GM23338 (cell line): ENCODE measurements around the gene NME3. TPM values are rescaled to one million over a fixed set of nuclear protein-coding genes. Genes with fewer than 3 reads are reported as not detected.

ENCODE experiments used
- ATAC-seq: fragments of 200-7000 bp; cut with Tn5 transposase; 3 replicates; pipeline ENCODE4 v1.9.1; 2020
- DNase-seq: peaks from one replicate; pipeline ENCODE4 v3.0.0-alpha.2; 2015; ENCODE audit warnings: low spot score
- H2AFZ ChIP-seq: fragments of 200-600 bp; sonication (generic); 2 replicates; pipeline ENCODE4 v1.8.0; 2016; ENCODE audit warnings: antibody characterized with exemption, mild to moderate bottlenecking, moderate library complexity
- H3F3A ChIP-seq: fragments of 200-600 bp; sonication (generic); replicated peaks from 2 replicates; pipeline ENCODE4 v1.8.0; 2017; ENCODE audit warnings: antibody characterized with exemption, mixed run types, low read depth
- H3K27ac ChIP-seq: fragments of 200-600 bp; sonication (generic); 2 replicates; pipeline ENCODE4 v1.6.1; 2016; ENCODE audit warnings: low read depth
- H3K27me3 ChIP-seq: fragments of 200-600 bp; sonication (generic); 2 replicates; pipeline ENCODE4 v1.8.0; 2016; ENCODE audit warnings: mild to moderate bottlenecking, mixed run types, moderate library complexity; ENCODE audit not compliant: insufficient read depth
- H3K36me3 ChIP-seq: fragments of 200-600 bp; sonication (generic); 2 replicates; pipeline ENCODE4 v1.8.0; 2016; ENCODE audit warnings: mild to moderate bottlenecking; ENCODE audit not compliant: insufficient read depth
- H3K4me1 ChIP-seq: fragments of 200-600 bp; sonication (generic); 2 replicates; pipeline ENCODE4 v1.8.0; 2016; ENCODE audit warnings: mild to moderate bottlenecking, moderate library complexity; ENCODE audit not compliant: insufficient read depth
- H3K4me2 ChIP-seq: fragments of 200-600 bp; sonication (generic); 2 replicates; pipeline ENCODE4 v1.7.1; 2017; ENCODE audit warnings: mixed run types
- H3K4me3 ChIP-seq: fragments of 200-600 bp; sonication (generic); 2 replicates; pipeline ENCODE4 v1.6.1; 2016; ENCODE audit warnings: mixed run types
- H3K79me2 ChIP-seq: fragments of 200-600 bp; sonication (generic); replicated peaks from 2 replicates; pipeline ENCODE4 v1.8.0; 2017; ENCODE audit warnings: mild to moderate bottlenecking; ENCODE audit not compliant: insufficient read depth
- H3K9me2 ChIP-seq: fragments of 200-600 bp; sonication (generic); 2 replicates; pipeline ENCODE4 v1.8.0; 2017; ENCODE audit not compliant: insufficient read depth
- H4K20me1 ChIP-seq: fragments of 200-600 bp; sonication (generic); replicated peaks from 2 replicates; pipeline ENCODE4 v1.8.0; 2017; ENCODE audit warnings: mild to moderate bottlenecking; ENCODE audit not compliant: insufficient read depth
- H3K27ac Mint-ChIP-seq: 2 replicates; pipeline ENCODE4 v1.8.0; 2020; ENCODE audit warnings: inconsistent platforms, mild to moderate bottlenecking, moderate library complexity, mixed read lengths
- H3K27me3 Mint-ChIP-seq: 3 replicates; pipeline ENCODE4 v1.8.0; 2022; ENCODE audit warnings: low read depth, mild to moderate bottlenecking, moderate library complexity, mixed read lengths, inconsistent platforms; ENCODE audit not compliant: insufficient read depth, poor library complexity
- H3K36me3 Mint-ChIP-seq: 3 replicates; pipeline ENCODE4 v1.8.0; 2021; ENCODE audit warnings: low read depth, mild to moderate bottlenecking, inconsistent platforms, moderate library complexity, mixed read lengths
- H3K4me1 Mint-ChIP-seq: 3 replicates; pipeline ENCODE4 v1.8.0; 2020; ENCODE audit warnings: mild to moderate bottlenecking, inconsistent platforms, mixed read lengths
- H3K4me3 Mint-ChIP-seq: 3 replicates; pipeline ENCODE4 v1.8.0; 2021; ENCODE audit warnings: moderate library complexity, mild to moderate bottlenecking, inconsistent platforms, mixed read lengths
- H3K9me3 Mint-ChIP-seq: 3 replicates; pipeline ENCODE4 v1.8.0; 2020; ENCODE audit warnings: moderate library complexity, mild to moderate bottlenecking, inconsistent platforms, mixed read lengths
- CREB1 ChIP-seq: fragments of 250-450 bp; sonication (Bioruptor Pico); IDR thresholded peaks from 2 replicates; pipeline ENCODE4 v1.5.0; 2020; ENCODE audit warnings: low read depth, mild to moderate bottlenecking, moderate library complexity
- EZH2 ChIP-seq: fragments of 200-600 bp; sonication (generic); IDR thresholded peaks from one replicate; pipeline ENCODE4 v1.8.0; 2017; ENCODE audit warnings: antibody characterized with exemption, mild to moderate bottlenecking, low read depth; ENCODE audit not compliant: unreplicated experiment
- EZH2phosphoT487 ChIP-seq: fragments of 200-600 bp; sonication (generic); IDR thresholded peaks from one replicate; pipeline ENCODE4 v1.8.1; 2018; ENCODE audit warnings: antibody characterized with exemption; ENCODE audit not compliant: unreplicated experiment
- JUNB ChIP-seq: IDR thresholded peaks from one replicate; pipeline ENCODE4 v1.6.1; 2016; ENCODE audit warnings: antibody characterized with exemption; ENCODE audit not compliant: unreplicated experiment
- NANOG ChIP-seq: IDR thresholded peaks from 2 replicates; pipeline ENCODE4 v1.6.1; 2016; ENCODE audit warnings: antibody characterized with exemption, borderline replicate concordance
- POLR2AphosphoS5 ChIP-seq: IDR thresholded peaks from 2 replicates; pipeline ENCODE4 v1.6.1; 2016; ENCODE audit warnings: antibody characterized with exemption, low read depth
- ZNF114 ChIP-seq: fragments of 250-450 bp; sonication (Bioruptor Pico); IDR thresholded peaks from 2 replicates; pipeline ENCODE4 v1.5.0; 2020; ENCODE audit warnings: mild to moderate bottlenecking, moderate library complexity
- ZNF331 ChIP-seq: fragments of 250-450 bp; sonication (Bioruptor Pico); IDR thresholded peaks from 2 replicates; pipeline ENCODE4 v1.5.0; 2020; ENCODE audit warnings: low read depth, mild to moderate bottlenecking, moderate library complexity
- polyA plus RNA-seq: library from polyadenylated mRNA; unstranded; fragments of >200 nt; fragmentation: Nextera tagmentation; extraction: Ambion mirVana; gene quantifications from 2 replicates; pipeline ENCODE4 v1.2.1, GENCODE V29; 2016
- total RNA-seq: library from RNA; depleted of rRNA; stranded (reverse); fragments of >200 nt; shearing (Covaris generic); gene quantifications from 2 replicates; pipeline ENCODE4 v1.2.3, GENCODE V29; 2014
- TF ChIP-seq, protein P1 (sequence below): IDR thresholded peaks from one replicate; pipeline ENCODE4 v1.6.1; 2018; ENCODE audit warnings: antibody characterized with exemption; ENCODE audit not compliant: unreplicated experiment
- TF ChIP-seq, protein P2 (sequence below), 2 experiments: fragments of 200-600 bp in 1 of 2; sonication (generic) in 1 of 2; conservative IDR thresholded peaks; 2 replicates each; pipeline versions ENCODE4 v1.5.1 to v1.6.1; 2016 to 2017; ENCODE audit warnings: antibody characterized with exemption in 2 of 2, low read depth in 2 of 2, mild to moderate bottlenecking in 2 of 2, moderate library complexity in 1 of 2
- TF ChIP-seq, protein P3 (sequence below): fragments of 250-450 bp; sonication (Bioruptor Pico); IDR thresholded peaks from 2 replicates; pipeline ENCODE4 v1.5.0; 2020; ENCODE audit warnings: mild to moderate bottlenecking, moderate library complexity
- TF ChIP-seq, protein P4 (sequence below): IDR thresholded peaks from 2 replicates; pipeline ENCODE4 v1.6.1; 2016; ENCODE audit warnings: antibody characterized with exemption

NME3 gene
- total and polyA plus RNA-seq, 2 experiments from 2014 or later: 95.3 to 130 TPM

DNA sequence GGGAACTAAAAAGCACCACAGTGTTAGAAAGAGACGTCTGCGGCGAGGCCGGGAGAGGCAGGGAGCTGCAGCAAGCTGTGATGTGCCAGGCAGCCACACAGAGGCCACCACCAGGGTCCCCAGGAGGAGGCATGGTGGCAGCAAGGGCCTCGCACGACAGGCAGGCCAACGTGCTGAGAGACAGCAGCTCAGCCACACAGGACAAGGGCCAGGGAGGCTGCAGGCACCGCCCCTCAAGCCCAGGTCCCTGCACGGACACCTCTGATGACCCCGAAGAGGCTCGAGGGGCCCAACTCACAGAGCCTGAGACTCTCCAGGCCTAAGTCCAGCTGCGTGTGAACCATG, 49.6 kb upstream of the NME3 start (continued):
- TF ChIP-seq ZNF114 (CRISPR knock-in tag) (no peak), EZH2phosphoT487 (no peak), NANOG (no peak)
- TF ChIP-seq, protein P1, sequence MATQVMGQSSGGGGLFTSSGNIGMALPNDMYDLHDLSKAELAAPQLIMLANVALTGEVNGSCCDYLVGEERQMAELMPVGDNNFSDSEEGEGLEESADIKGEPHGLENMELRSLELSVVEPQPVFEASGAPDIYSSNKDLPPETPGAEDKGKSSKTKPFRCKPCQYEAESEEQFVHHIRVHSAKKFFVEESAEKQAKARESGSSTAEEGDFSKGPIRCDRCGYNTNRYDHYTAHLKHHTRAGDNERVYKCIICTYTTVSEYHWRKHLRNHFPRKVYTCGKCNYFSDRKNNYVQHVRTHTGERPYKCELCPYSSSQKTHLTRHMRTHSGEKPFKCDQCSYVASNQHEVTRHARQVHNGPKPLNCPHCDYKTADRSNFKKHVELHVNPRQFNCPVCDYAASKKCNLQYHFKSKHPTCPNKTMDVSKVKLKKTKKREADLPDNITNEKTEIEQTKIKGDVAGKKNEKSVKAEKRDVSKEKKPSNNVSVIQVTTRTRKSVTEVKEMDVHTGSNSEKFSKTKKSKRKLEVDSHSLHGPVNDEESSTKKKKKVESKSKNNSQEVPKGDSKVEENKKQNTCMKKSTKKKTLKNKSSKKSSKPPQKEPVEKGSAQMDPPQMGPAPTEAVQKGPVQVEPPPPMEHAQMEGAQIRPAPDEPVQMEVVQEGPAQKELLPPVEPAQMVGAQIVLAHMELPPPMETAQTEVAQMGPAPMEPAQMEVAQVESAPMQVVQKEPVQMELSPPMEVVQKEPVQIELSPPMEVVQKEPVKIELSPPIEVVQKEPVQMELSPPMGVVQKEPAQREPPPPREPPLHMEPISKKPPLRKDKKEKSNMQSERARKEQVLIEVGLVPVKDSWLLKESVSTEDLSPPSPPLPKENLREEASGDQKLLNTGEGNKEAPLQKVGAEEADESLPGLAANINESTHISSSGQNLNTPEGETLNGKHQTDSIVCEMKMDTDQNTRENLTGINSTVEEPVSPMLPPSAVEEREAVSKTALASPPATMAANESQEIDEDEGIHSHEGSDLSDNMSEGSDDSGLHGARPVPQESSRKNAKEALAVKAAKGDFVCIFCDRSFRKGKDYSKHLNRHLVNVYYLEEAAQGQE: no peak
- TF ChIP-seq, protein P2, sequence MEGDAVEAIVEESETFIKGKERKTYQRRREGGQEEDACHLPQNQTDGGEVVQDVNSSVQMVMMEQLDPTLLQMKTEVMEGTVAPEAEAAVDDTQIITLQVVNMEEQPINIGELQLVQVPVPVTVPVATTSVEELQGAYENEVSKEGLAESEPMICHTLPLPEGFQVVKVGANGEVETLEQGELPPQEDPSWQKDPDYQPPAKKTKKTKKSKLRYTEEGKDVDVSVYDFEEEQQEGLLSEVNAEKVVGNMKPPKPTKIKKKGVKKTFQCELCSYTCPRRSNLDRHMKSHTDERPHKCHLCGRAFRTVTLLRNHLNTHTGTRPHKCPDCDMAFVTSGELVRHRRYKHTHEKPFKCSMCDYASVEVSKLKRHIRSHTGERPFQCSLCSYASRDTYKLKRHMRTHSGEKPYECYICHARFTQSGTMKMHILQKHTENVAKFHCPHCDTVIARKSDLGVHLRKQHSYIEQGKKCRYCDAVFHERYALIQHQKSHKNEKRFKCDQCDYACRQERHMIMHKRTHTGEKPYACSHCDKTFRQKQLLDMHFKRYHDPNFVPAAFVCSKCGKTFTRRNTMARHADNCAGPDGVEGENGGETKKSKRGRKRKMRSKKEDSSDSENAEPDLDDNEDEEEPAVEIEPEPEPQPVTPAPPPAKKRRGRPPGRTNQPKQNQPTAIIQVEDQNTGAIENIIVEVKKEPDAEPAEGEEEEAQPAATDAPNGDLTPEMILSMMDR (conservative IDR thresholded peaks at IDR 0.05; ENCODE audit: low read depth in 2 of 2): no peak

DNA sequence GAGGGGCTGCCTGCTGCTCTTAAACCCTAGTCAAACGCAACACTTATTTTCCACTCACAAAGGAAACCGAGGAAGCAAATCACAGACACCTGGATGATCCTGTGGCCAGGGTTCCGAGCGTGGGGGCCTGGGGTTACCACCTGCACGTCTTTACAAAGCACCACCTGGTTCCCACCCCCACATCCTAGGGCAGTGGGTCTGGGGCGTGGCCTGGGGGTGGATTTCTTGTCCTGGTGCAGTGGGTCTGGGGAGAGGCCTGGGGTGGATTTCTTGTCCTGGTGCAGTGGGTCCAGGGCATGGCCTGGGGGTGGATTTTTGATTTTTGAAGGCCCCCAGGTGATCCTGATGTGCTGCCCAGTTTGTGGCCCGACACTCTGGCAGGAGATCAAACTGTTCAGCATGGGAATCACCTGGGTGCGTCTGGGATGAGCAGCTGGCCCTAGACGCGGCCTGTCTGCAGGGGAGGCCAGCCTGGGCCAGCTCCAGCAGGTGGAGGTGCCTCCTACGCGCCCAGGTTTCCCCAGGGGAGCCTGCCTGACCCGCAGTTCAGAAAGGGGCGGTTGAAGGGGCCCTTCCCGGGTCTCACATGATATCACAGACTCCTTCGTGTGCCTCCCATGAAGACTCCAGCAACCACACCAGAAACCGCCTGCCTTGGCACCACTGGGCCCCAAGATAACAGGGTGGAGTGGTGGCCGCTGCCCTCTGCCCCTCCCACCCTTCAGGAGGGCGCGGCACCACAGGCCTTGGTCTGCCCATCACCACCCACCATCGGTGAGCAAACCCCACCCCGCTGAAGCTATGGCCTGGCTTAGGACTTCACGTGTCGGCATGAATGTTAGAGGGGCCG, 49.0 kb upstream of the NME3 start:
- no peaks in the 10 kb centered on the region for H3K4me1 Mint-ChIP-seq
- DNase-seq (no peak), ATAC-seq (no peak)
- no peak overlapping the region for H3K4me3 ChIP-seq
- no peaks in the 10 kb centered on the region for H3K9me2 ChIP-seq
- H3K27ac ChIP-seq: no peak overlapping the region
- H3K36me3 ChIP-seq: no peaks in the 10 kb centered on the region
- H3K27me3 ChIP-seq: no peaks in the 10 kb centered on the region
- H3K4me1 ChIP-seq: no peaks in the 10 kb centered on the region
- no peak overlapping the region for H3K27ac Mint-ChIP-seq
- no peak overlapping the region for H3K4me2 ChIP-seq
- no peaks in the 10 kb centered on the region for H3F3A ChIP-seq
- H4K20me1 ChIP-seq: no peaks in the 10 kb centered on the region; the same call in 1 of the 2 replicates
- no peaks in the 10 kb centered on the region for H3K27me3 Mint-ChIP-seq
- H3K9me3 Mint-ChIP-seq: no peaks in the 10 kb centered on the region
- 0 out of 2 replicates have a peak, but pooled peaks cover under 1% of the 10 kb centered on the region for H3K79me2 ChIP-seq
- H3K36me3 Mint-ChIP-seq: peaks cover 2% of the 10 kb centered on the region; the same call in 2 of the 3 replicates
- H2AFZ ChIP-seq: no peak overlapping the region
- H3K4me3 Mint-ChIP-seq: no peak overlapping the region
- TF ChIP-seq, protein P3, sequence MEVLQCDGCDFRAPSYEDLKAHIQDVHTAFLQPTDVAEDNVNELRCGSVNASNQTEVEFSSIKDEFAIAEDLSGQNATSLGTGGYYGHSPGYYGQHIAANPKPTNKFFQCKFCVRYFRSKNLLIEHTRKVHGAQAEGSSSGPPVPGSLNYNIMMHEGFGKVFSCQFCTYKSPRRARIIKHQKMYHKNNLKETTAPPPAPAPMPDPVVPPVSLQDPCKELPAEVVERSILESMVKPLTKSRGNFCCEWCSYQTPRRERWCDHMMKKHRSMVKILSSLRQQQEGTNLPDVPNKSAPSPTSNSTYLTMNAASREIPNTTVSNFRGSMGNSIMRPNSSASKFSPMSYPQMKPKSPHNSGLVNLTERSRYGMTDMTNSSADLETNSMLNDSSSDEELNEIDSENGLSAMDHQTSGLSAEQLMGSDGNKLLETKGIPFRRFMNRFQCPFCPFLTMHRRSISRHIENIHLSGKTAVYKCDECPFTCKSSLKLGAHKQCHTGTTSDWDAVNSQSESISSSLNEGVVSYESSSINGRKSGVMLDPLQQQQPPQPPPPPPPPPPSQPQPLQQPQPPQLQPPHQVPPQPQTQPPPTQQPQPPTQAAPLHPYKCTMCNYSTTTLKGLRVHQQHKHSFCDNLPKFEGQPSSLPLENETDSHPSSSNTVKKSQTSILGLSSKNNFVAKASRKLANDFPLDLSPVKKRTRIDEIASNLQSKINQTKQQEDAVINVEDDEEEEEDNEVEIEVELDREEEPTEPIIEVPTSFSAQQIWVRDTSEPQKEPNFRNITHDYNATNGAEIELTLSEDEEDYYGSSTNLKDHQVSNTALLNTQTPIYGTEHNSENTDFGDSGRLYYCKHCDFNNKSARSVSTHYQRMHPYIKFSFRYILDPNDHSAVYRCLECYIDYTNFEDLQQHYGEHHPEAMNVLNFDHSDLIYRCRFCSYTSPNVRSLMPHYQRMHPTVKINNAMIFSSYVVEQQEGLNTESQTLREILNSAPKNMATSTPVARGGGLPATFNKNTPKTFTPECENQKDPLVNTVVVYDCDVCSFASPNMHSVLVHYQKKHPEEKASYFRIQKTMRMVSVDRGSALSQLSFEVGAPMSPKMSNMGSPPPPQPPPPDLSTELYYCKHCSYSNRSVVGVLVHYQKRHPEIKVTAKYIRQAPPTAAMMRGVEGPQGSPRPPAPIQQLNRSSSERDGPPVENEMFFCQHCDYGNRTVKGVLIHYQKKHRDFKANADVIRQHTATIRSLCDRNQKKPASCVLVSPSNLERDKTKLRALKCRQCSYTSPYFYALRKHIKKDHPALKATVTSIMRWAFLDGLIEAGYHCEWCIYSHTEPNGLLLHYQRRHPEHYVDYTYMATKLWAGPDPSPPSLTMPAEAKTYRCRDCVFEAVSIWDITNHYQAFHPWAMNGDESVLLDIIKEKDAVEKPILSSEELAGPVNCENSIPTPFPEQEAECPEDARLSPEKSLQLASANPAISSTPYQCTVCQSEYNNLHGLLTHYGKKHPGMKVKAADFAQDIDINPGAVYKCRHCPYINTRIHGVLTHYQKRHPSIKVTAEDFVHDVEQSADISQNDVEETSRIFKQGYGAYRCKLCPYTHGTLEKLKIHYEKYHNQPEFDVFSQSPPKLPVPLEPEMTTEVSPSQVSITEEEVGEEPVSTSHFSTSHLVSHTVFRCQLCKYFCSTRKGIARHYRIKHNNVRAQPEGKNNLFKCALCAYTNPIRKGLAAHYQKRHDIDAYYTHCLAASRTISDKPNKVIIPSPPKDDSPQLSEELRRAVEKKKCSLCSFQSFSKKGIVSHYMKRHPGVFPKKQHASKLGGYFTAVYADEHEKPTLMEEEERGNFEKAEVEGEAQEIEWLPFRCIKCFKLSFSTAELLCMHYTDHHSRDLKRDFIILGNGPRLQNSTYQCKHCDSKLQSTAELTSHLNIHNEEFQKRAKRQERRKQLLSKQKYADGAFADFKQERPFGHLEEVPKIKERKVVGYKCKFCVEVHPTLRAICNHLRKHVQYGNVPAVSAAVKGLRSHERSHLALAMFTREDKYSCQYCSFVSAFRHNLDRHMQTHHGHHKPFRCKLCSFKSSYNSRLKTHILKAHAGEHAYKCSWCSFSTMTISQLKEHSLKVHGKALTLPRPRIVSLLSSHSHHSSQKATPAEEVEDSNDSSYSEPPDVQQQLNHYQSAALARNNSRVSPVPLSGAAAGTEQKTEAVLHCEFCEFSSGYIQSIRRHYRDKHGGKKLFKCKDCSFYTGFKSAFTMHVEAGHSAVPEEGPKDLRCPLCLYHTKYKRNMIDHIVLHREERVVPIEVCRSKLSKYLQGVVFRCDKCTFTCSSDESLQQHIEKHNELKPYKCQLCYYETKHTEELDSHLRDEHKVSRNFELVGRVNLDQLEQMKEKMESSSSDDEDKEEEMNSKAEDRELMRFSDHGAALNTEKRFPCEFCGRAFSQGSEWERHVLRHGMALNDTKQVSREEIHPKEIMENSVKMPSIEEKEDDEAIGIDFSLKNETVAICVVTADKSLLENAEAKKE (CRISPR knock-in tag): no peak
- TF ChIP-seq JUNB: no peak
- TF ChIP-seq EZH2: no peak
- no peak for TF ChIP-seq POLR2AphosphoS5
- TF ChIP-seq ZNF114 (CRISPR knock-in tag): no peak
- TF ChIP-seq, protein P4, sequence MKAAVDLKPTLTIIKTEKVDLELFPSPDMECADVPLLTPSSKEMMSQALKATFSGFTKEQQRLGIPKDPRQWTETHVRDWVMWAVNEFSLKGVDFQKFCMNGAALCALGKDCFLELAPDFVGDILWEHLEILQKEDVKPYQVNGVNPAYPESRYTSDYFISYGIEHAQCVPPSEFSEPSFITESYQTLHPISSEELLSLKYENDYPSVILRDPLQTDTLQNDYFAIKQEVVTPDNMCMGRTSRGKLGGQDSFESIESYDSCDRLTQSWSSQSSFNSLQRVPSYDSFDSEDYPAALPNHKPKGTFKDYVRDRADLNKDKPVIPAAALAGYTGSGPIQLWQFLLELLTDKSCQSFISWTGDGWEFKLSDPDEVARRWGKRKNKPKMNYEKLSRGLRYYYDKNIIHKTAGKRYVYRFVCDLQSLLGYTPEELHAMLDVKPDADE: no peak
- no peak for TF ChIP-seq EZH2phosphoT487
- no peak for TF ChIP-seq ZNF331 (CRISPR knock-in tag)
- no peak for TF ChIP-seq CREB1 (CRISPR knock-in tag)
